Spinal cord (tissue), 10 donors: ENCODE results near the gene STRN4. TPM values are rescaled to one million over a fixed set of nuclear protein-coding genes. Genes with fewer than 3 reads are reported as not detected.

Experiments
- DNase-seq, 6 donors: peaks; one replicate each; pipeline versions ENCODE4 v3.0.0 to v3.0.0-alpha.2; 2013 to 2015; ENCODE audit warnings: low spot score in 6 of 6, low read depth in 4 of 6
- H3K27ac ChIP-seq: one replicate; pipeline ENCODE4 v1.5.1; 2013; ENCODE audit warnings: low read depth, low read length, control low read depth
- H3K27me3 ChIP-seq: one replicate; pipeline ENCODE4 v1.6.1; 2013; ENCODE audit warnings: low read length; ENCODE audit not compliant: control insufficient read depth, insufficient read depth
- H3K36me3 ChIP-seq: one replicate; pipeline ENCODE4 v1.6.1; 2013; ENCODE audit warnings: low read length; ENCODE audit not compliant: control insufficient read depth, insufficient read depth
- H3K4me1 ChIP-seq: one replicate; pipeline ENCODE4 v1.6.1; 2013; ENCODE audit warnings: low read length; ENCODE audit not compliant: control insufficient read depth, insufficient read depth
- H3K4me3 ChIP-seq: one replicate; pipeline ENCODE4 v1.5.1; 2013; ENCODE audit warnings: low read depth, low read length, control low read depth
- H3K9me3 ChIP-seq: one replicate; pipeline ENCODE4 v1.6.1; 2013; ENCODE audit warnings: low read length; ENCODE audit not compliant: control insufficient read depth, insufficient read depth
- WGBS: methylation state at CpG from one replicate; pipeline ENCODE4 v1.1.5; 2013; ENCODE audit warnings: missing lambda C conversion rate; ENCODE audit not compliant: insufficient coverage; 5-methylcytosine and 5-hydroxymethylcytosine counted together
- polyA plus RNA-seq, 2 donors: library from polyadenylated mRNA; unstranded; fragments of 120-200 nt; gene quantifications; one replicate each; pipeline ENCODE4 v1.2.1, GENCODE V29; 2013; ENCODE audit not compliant: insufficient read length in 2 of 2
- total RNA-seq, 2 donors: library from RNA; depleted of rRNA in 1 of 2; stranded (reverse); fragments of 120-200 nt in 1 of 2; fragments of >200 nt in 1 of 2; gene quantifications; one replicate each; pipeline versions ENCODE4 v1.2.3 to v1.2.4, GENCODE V29; 2013 to 2014
- donor health status: healthy.

Gene STRN4
- total and polyA plus RNA-seq, 4 donors = 42.4 to 155 (median 98.5) TPM

- Histone ChIP-seq H3K27ac (peak overlapping the region; percentile 2), H3K4me1 (peaks cover 40% of the 10 kb centered on the region), H3K36me3 (peaks cover 100% of the 10 kb centered on the region), H3K27me3 (no peaks in the 10 kb centered on the region), H3K9me3 (no peaks in the 10 kb centered on the region), H3K4me3 (no peak overlapping the region)
- no peak for DNase-seq
- WGBS = 87% methylated on average over 10 of the region's 11 CpGs
These were observed 18.5 kb downstream of the STRN4 start for GRCh38 chr19:46727757-46728156.

DNA sequence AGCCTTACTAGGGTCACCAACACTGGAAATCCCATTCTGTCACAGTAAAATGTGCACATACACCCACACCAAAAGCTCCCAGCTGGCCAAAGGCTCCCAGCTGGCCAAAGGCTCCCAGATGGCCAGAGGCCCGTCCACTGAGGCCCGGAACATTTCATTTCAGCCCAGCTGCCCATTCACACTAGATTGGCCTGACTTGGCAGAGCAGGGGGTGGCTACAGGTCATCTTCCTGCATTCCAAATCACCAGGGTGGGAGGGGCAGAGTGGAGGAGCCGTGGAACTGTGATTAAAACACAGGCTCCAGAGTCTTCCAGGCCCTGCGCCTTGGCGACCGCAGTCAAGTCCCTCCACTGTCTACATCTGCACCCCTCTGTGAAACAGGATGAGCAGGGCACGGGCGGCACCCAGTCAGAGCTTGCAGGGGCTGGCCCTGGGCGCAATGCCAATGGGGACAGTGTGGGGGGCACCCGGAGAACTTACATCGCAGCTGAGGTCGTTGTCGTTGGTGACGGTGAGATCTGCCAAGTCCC lies 19.2 kb downstream of the STRN4 start:
- Histone ChIP-seq H3K27ac (no peak overlapping the region), H3K27me3 (no peaks in the 10 kb centered on the region), H3K4me1 (peaks cover 45% of the 10 kb centered on the region), H3K36me3 (peaks cover 100% of the 10 kb centered on the region), H3K9me3 (no peaks in the 10 kb centered on the region), H3K4me3 (no peak overlapping the region)
- peak in 1 of 6 donors; percentile 14 for DNase-seq
- WGBS = 61% methylated on average over 8 of the region's 14 CpGs

- no peak overlapping the region for H3K27ac ChIP-seq
- WGBS = 84% methylated on average over 10 of the region's 10 CpGs
- no peak for DNase-seq
These were observed 19.7 kb downstream of the STRN4 start for GRCh38 chr19:46726551-46726950.

GRCh38 chr19:46725859-46726393 lies 20.3 kb downstream of the STRN4 start:
- H3K27ac ChIP-seq = no peak overlapping the region

More at GRCh38 chr19:46726551-46726950, 19.7 kb downstream of the STRN4 start:
- H3K27me3 ChIP-seq = no peaks in the 10 kb centered on the region
- peaks cover 100% of the 10 kb centered on the region for H3K36me3 ChIP-seq
- no peaks in the 10 kb centered on the region for H3K9me3 ChIP-seq
- no peak overlapping the region for H3K4me3 ChIP-seq
- peaks cover 45% of the 10 kb centered on the region for H3K4me1 ChIP-seq

DNA sequence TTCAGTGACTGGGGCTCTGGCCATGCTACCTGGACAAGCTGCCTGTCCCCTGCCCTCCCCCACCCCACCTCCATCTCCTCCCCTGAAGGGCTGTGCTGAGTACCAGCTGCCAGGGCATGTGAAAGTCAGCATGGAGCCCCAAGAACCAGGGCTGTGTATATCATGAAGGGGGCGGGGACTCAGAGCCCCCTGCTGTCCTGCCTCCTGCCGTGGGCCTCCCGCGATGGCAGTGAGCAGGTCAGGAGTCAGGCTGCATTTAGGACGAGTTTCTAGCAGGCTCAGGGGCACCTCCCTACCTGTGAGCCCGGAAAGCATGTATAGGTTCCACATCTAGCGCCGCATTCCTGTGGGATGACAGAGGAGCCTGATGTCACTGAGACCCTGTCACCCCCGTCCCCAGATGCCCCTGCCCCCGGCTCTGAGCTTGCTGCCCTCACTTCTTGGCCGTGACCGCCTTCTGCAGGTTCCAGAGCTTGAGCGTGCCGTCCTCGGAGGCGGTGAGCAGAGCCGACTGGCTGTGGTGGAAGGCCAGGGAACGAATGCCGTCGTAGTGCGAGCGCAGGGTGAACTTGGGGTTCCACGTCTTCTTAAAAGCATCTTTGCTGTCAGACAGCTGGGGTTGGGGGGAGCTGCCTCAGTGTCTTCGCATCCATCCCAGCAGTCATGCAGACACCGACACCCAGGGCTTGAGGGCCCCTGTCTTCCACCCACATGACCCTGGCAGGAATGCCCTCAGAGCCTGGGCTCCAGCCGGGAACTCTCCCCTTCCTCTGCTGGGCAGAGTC lies 21.0 kb downstream of the STRN4 start:
- H3K9me3 ChIP-seq = no peaks in the 10 kb centered on the region
- no peak overlapping the region for H3K4me3 ChIP-seq
- no peaks in the 10 kb centered on the region for H3K27me3 ChIP-seq
- no peak overlapping the region for H3K27ac ChIP-seq
- peaks cover 100% of the 10 kb centered on the region for H3K36me3 ChIP-seq
- peaks cover 40% of the 10 kb centered on the region for H3K4me1 ChIP-seq
- DNase-seq = no peak
- WGBS = 90% methylated on average over 22 of the region's 26 CpGs

More at GRCh38 chr19:46725859-46726393, 20.3 kb downstream of the STRN4 start:
- Histone ChIP-seq H3K4me3 (no peak overlapping the region), H3K9me3 (no peaks in the 10 kb centered on the region), H3K36me3 (peaks cover 100% of the 10 kb centered on the region), H3K4me1 (peaks cover 40% of the 10 kb centered on the region), H3K27me3 (no peaks in the 10 kb centered on the region)
- DNase-seq = no peak
- 81% methylated on average over 9 of the region's 9 CpGs for WGBS

DNA sequence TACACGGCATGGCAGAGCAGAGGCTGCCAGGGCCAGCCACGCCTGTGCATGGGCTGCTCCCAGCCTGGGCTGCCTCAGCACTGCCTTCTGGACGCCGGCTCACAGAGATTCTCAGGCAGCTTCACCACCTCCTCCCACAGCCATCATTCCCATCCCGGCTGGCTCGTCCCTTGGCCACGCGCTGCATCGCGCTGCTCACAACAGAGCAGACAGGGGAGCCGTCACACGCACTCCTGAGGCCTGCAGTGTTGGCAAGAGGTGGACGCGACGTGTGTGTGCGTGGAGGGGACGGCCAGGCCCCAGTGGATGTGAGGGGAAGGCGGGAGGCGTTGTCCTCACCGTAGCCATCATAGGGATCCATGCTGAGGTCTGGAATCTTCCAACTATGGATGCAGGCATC lies 21.8 kb downstream of the STRN4 start:
- peaks cover 100% of the 10 kb centered on the region for H3K36me3 ChIP-seq
- peaks cover 37% of the 10 kb centered on the region for H3K4me1 ChIP-seq
- H3K27ac ChIP-seq = no peak overlapping the region
- DNase-seq = no peak
- WGBS = 82% methylated on average over 17 of the region's 20 CpGs
- no peaks in the 10 kb centered on the region for H3K27me3 ChIP-seq
- no peak overlapping the region for H3K4me3 ChIP-seq
- no peaks in the 10 kb centered on the region for H3K9me3 ChIP-seq

GRCh38 chr19:46723471-46723870 lies 22.8 kb downstream of the STRN4 start:
- no peak overlapping the region for H3K27ac ChIP-seq
- WGBS = 98% methylated on average over 6 of the region's 6 CpGs

DNA sequence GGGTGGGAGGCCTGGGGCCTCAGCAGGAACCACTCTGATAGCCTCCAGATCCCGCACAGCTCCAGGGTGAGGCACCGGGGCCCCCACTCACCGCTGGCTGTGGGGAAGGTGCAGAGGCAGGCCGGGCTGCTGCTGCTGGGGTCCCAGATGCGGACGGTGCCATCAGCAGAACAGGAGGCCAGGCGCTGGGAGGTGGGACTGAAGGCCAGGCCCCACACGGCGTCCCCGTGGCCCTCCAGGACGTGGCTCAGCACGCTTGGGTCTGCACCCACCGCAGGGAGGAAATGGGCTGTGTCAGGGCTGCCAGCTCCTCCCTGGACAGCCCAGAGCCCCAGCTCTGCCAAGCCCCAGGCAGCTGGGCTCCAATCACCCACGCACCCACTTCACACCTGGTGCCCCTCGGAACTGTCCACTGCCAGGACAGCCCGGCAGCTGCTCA lies 23.2 kb downstream of the STRN4 start:
- Histone ChIP-seq H3K4me3 (no peak overlapping the region), H3K4me1 (peaks cover 34% of the 10 kb centered on the region), H3K27me3 (no peaks in the 10 kb centered on the region), H3K27ac (no peak overlapping the region), H3K9me3 (no peaks in the 10 kb centered on the region), H3K36me3 (peaks cover 100% of the 10 kb centered on the region)
- 88% methylated on average over 16 of the region's 16 CpGs for WGBS
- DNase-seq = no peak

More at GRCh38 chr19:46723471-46723870, 22.8 kb downstream of the STRN4 start:
- peaks cover 34% of the 10 kb centered on the region for H3K4me1 ChIP-seq
- no peaks in the 10 kb centered on the region for H3K27me3 ChIP-seq
- DNase-seq = no peak
- H3K36me3 ChIP-seq = peaks cover 100% of the 10 kb centered on the region
- H3K9me3 ChIP-seq = no peaks in the 10 kb centered on the region
- H3K4me3 ChIP-seq = no peak overlapping the region

- peaks cover 34% of the 10 kb centered on the region for H3K4me1 ChIP-seq
- peaks cover 95% of the 10 kb centered on the region for H3K36me3 ChIP-seq
- H3K27me3 ChIP-seq = no peaks in the 10 kb centered on the region
- 90% methylated on average over 18 of the region's 25 CpGs for WGBS
- H3K27ac ChIP-seq = no peak overlapping the region
- H3K9me3 ChIP-seq = no peaks in the 10 kb centered on the region
- no peak for DNase-seq
- no peak overlapping the region for H3K4me3 ChIP-seq
These were observed 23.7 kb downstream of the STRN4 start for GRCh38 chr19:46722421-46723022.
